Mesendoderm (in vitro differentiated cells): ENCODE data around the gene TRAF3IP3.
A peak's percentile ranks its signal among the peaks of the same experiment; 100 is the strongest.

Experiments used
- DNase-seq: peaks from one replicate; pipeline ENCODE4 v3.0.0; 2013
- H2AK5ac ChIP-seq: 2 replicates; pipeline ENCODE4 v1.6.1; 2013; ENCODE audit warnings: low read length, inconsistent platforms
- H2BK120ac ChIP-seq: 2 replicates; pipeline ENCODE4 v1.6.1; 2013; ENCODE audit warnings: low read depth, mild to moderate bottlenecking, low read length, moderate library complexity, mixed read lengths
- H2BK15ac ChIP-seq: replicated peaks from 2 replicates; pipeline ENCODE4 v1.6.1; 2013; ENCODE audit warnings: low read depth, mild to moderate bottlenecking, moderate library complexity
- H2BK5ac ChIP-seq: 2 replicates; pipeline ENCODE4 v1.6.1; 2013; ENCODE audit warnings: low read length, inconsistent platforms
- H3K18ac ChIP-seq: 2 replicates; pipeline ENCODE4 v1.6.1; 2013; ENCODE audit warnings: mild to moderate bottlenecking, low read length, mixed read lengths
- H3K23ac ChIP-seq: one replicate; pipeline ENCODE4 v1.6.1; 2013; ENCODE audit warnings: low read length
- H3K27ac ChIP-seq: 2 replicates; pipeline ENCODE4 v1.5.1; 2013; ENCODE audit warnings: low read depth, mild to moderate bottlenecking, inconsistent platforms, low read length, moderate library complexity
- H3K27me3 ChIP-seq: 2 replicates; pipeline ENCODE4 v1.6.1; 2013; ENCODE audit warnings: low read length, control low read depth, mild to moderate bottlenecking, inconsistent platforms; ENCODE audit not compliant: insufficient read depth, poor library complexity
- H3K36me3 ChIP-seq: 2 replicates; pipeline ENCODE4 v1.6.1; 2013; ENCODE audit warnings: low read length, inconsistent platforms; ENCODE audit not compliant: control insufficient read depth, insufficient read depth
- H3K4ac ChIP-seq: one replicate; pipeline ENCODE4 v1.6.1; 2013; ENCODE audit warnings: low read depth, mild to moderate bottlenecking, low read length, moderate library complexity
- H3K4me1 ChIP-seq: 2 replicates; pipeline ENCODE4 v1.6.1; 2013; ENCODE audit warnings: low read depth, low read length, inconsistent platforms; ENCODE audit not compliant: control insufficient read depth
- H3K4me2 ChIP-seq: 2 replicates; pipeline ENCODE4 v1.6.1; 2013; ENCODE audit warnings: low read length
- H3K4me3 ChIP-seq: 2 replicates; pipeline ENCODE4 v1.5.1; 2013; ENCODE audit warnings: mild to moderate bottlenecking, low read length
- H3K56ac ChIP-seq: one replicate; pipeline ENCODE4 v1.6.1; 2013; ENCODE audit warnings: low read length
- H3K79me1 ChIP-seq: 2 replicates; pipeline ENCODE4 v1.6.1; 2013; ENCODE audit warnings: low read length, inconsistent platforms
- H3K79me2 ChIP-seq: 2 replicates; pipeline ENCODE4 v1.6.1; 2013; ENCODE audit warnings: mild to moderate bottlenecking, low read length; ENCODE audit not compliant: control insufficient read depth, insufficient read depth
- H3K9ac ChIP-seq: 2 replicates; pipeline ENCODE4 v1.6.1; 2013; ENCODE audit warnings: low read length, inconsistent platforms
- H4K5ac ChIP-seq: one replicate; pipeline ENCODE4 v1.6.1; 2013; ENCODE audit warnings: low read length
- H4K8ac ChIP-seq: one replicate; pipeline ENCODE4 v1.6.1; 2013; ENCODE audit warnings: low read depth, mild to moderate bottlenecking, control low read depth, low read length, moderate library complexity
- WGBS: extraction: QIAGEN DNeasy Blood & Tissue Kit; methylation state at CpG from one replicate; pipeline ENCODE4 v1.1.7; 2013; ENCODE audit warnings: low lambda C conversion rate, missing lambda C conversion rate; ENCODE audit not compliant: insufficient coverage; ENCODE audit errors: extremely low coverage; 5-methylcytosine and 5-hydroxymethylcytosine counted together

Gene TRAF3IP3

GRCh38 chr1:209823143-209824041, 67.5 kb downstream of the TRAF3IP3 start:
- no peak overlapping the region for H4K8ac ChIP-seq
- no peak overlapping the region for H3K18ac ChIP-seq
- H3K9ac ChIP-seq: no peak overlapping the region
- no peak overlapping the region for H2BK120ac ChIP-seq
- DNase-seq: peak; percentile 41
- no peak overlapping the region for H2AK5ac ChIP-seq
- H2BK15ac ChIP-seq: no peak overlapping the region
- no peak overlapping the region for H3K4ac ChIP-seq
- no CpG with 5 or more reads among the region's 12 CpGs for WGBS
- no peaks in the 10 kb centered on the region for H3K79me1 ChIP-seq
- H4K5ac ChIP-seq: no peak overlapping the region
- no peaks in the 10 kb centered on the region for H3K36me3 ChIP-seq
- no peak overlapping the region for H3K23ac ChIP-seq
- H2BK5ac ChIP-seq: no peak overlapping the region
- no peak overlapping the region for H3K4me2 ChIP-seq
- H3K4me3 ChIP-seq: no peak overlapping the region
- no peaks in the 10 kb centered on the region for H3K79me2 ChIP-seq
- H3K27me3 ChIP-seq: no peaks in the 10 kb centered on the region
- no peak overlapping the region for H3K27ac ChIP-seq
- no peaks in the 10 kb centered on the region for H3K4me1 ChIP-seq
- no peak overlapping the region for H3K56ac ChIP-seq

- Histone ChIP-seq H3K4me2 (no peak overlapping the region), H2BK15ac (no peak overlapping the region), H4K5ac (no peak overlapping the region), H3K9ac (no peak overlapping the region), H2BK120ac (no peak overlapping the region), H4K8ac (no peak overlapping the region), H2BK5ac (no peak overlapping the region), H3K4me3 (no peak overlapping the region), H2AK5ac (no peak overlapping the region), H3K27me3 (no peaks in the 10 kb centered on the region), H3K4me1 (no peaks in the 10 kb centered on the region), H3K23ac (no peak overlapping the region), H3K79me2 (peaks cover 3% of the 10 kb centered on the region), H3K79me1 (no peaks in the 10 kb centered on the region), H3K36me3 (peaks cover under 1% of the 10 kb centered on the region), H3K18ac (no peak overlapping the region), H3K56ac (no peak overlapping the region), H3K27ac (no peak overlapping the region), H3K4ac (no peak overlapping the region)
- no CpG with 5 or more reads among the region's 11 CpGs for WGBS
- DNase-seq: no peak
Measured at GRCh38 chr1:209825591-209826434, 70.0 kb downstream of the TRAF3IP3 start.

DNA sequence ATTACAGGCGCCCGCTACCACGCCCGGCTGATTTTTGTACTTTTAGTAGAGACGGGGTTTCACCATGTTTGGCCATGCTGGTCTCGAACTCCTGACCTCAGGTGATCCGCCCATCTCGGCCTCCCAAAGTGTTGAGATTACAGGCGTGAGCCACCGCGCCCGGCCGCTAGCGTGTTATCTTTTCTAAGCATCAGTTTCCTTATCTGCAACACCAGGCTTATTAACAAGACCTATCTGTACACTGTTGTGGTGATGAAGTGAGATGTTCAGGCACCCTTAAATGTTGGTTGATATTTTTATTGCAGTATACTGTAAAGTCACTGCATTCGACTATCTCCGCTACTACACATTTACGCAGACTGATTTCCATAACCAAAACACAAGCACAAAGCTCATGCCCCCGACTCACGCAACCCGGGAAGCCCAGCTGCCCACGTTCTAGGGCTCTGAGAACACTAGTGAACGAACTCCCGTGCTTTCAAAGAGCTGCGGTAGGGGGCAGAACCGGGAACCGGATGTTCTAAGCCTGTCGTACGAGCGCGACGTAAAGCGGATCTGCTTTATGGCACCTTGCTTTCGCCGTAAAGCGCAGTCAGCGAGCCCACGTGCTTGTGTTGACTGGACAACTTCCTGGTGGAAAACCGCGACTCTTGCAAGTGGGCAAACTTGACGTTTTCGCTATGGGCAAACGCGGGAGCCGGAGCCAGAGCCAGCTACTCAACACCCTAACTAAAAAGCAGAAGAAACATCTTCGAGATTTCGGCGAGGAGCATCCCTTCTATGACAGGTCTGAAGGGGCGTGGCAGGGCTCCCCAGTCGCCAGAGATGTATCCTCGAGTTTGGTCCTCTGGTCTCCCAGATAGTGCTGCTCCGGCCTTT, 71.8 kb downstream of the TRAF3IP3 start, which contains the start of gene UTP25:
TSS of gene UTP25 (plus strand) at position 589 of the 879 bp plus-strand sequence. CDS start at position 681, 92 bp downstream.
- Histone ChIP-seq H3K79me2 (peaks cover 3% of the 10 kb centered on the region), H2BK120ac (no peak within 1 kb of the TSS), H2BK5ac (no peak within 1 kb of the TSS), H3K27ac (peak within 1 kb of the TSS; percentile 51), H3K9ac (peak within 1 kb of the TSS; percentile 75), H3K56ac (peak within 1 kb of the TSS; percentile 84), H3K4me1 (no peaks in the 10 kb centered on the region), H3K36me3 (peaks cover 4% of the 10 kb centered on the region), H3K18ac (no peak within 1 kb of the TSS), H3K4ac (peak within 1 kb of the TSS; percentile 16), H3K4me3 (peak within 1 kb of the TSS; percentile 88), H2BK15ac (no peak within 1 kb of the TSS), H3K4me2 (peak within 1 kb of the TSS; percentile 58), H3K79me1 (no peaks in the 10 kb centered on the region), H2AK5ac (no peak within 1 kb of the TSS), H3K23ac (no peak within 1 kb of the TSS), H3K27me3 (no peaks in the 10 kb centered on the region), H4K8ac (peak within 1 kb of the TSS; percentile 97), H4K5ac (no peak within 1 kb of the TSS)
- DNase-seq: peak; percentile 98
- WGBS: no CpG with 5 or more reads among the region's 51 CpGs

DNA sequence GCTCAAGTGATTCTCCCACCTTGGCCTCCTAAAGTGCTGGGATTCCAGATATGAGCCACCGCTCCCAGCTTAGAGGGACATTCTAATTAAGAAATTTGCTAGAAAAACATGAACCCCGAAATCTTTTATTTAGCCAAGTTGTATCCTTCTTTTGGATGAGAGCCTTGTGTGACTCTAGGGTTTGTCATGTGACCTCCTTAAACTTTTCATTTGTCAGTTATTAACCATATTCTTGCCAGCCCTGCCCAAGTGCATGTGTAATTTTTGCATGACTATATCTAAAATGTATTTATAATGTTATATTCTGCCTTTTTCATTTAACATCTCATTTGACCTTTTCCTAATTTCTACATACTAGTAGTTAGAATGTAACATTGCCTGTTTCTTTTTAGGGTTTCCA, 73.9 kb downstream of the TRAF3IP3 start:
- no peak overlapping the region for H3K4me2 ChIP-seq
- H3K4me1 ChIP-seq: no peaks in the 10 kb centered on the region
- no CpG with 5 or more reads among the region's 2 CpGs for WGBS
- H3K27ac ChIP-seq: no peak overlapping the region
- DNase-seq: no peak
- H3K79me1 ChIP-seq: no peaks in the 10 kb centered on the region
- no peak overlapping the region for H2BK120ac ChIP-seq
- no peak overlapping the region for H2BK15ac ChIP-seq
- H3K27me3 ChIP-seq: no peaks in the 10 kb centered on the region
- H3K18ac ChIP-seq: no peak overlapping the region
- H3K9ac ChIP-seq: no peak overlapping the region
- H2BK5ac ChIP-seq: no peak overlapping the region
- H3K23ac ChIP-seq: no peak overlapping the region
- no peak overlapping the region for H2AK5ac ChIP-seq
- no peak overlapping the region for H4K8ac ChIP-seq
- H3K56ac ChIP-seq: no peak overlapping the region
- H3K79me2 ChIP-seq: peaks cover 3% of the 10 kb centered on the region
- no peak overlapping the region for H3K4me3 ChIP-seq
- H3K36me3 ChIP-seq: peaks cover 6% of the 10 kb centered on the region
- H3K4ac ChIP-seq: no peak overlapping the region
- no peak overlapping the region for H4K5ac ChIP-seq

- no peak for DNase-seq
- H3K23ac ChIP-seq: no peak overlapping the region
- H2BK5ac ChIP-seq: no peak overlapping the region
- H3K4me2 ChIP-seq: no peak overlapping the region
- no peak overlapping the region for H4K8ac ChIP-seq
- H2BK120ac ChIP-seq: no peak overlapping the region
- H3K27me3 ChIP-seq: no peaks in the 10 kb centered on the region
- no CpG with 5 or more reads among the region's 3 CpGs for WGBS
- no peak overlapping the region for H2AK5ac ChIP-seq
- peaks cover 9% of the 10 kb centered on the region for H3K36me3 ChIP-seq
- H3K56ac ChIP-seq: no peak overlapping the region
- H3K4me1 ChIP-seq: no peaks in the 10 kb centered on the region
- no peak overlapping the region for H3K18ac ChIP-seq
- no peak overlapping the region for H2BK15ac ChIP-seq
- H3K4me3 ChIP-seq: no peak overlapping the region
- H4K5ac ChIP-seq: no peak overlapping the region
- H3K27ac ChIP-seq: no peak overlapping the region
- no peaks in the 10 kb centered on the region for H3K79me1 ChIP-seq
- no peak overlapping the region for H3K4ac ChIP-seq
- no peak overlapping the region for H3K9ac ChIP-seq
- peaks cover 3% of the 10 kb centered on the region for H3K79me2 ChIP-seq
Measured at GRCh38 chr1:209830722-209831121, 74.9 kb downstream of the TRAF3IP3 start.
